BE2C (cell line): ENCODE results near the gene RNF135. TPM values are rescaled to one million over a fixed set of nuclear protein-coding genes. Genes with fewer than 3 reads are reported as not detected.
A peak's percentile ranks its signal among the peaks of the same experiment; 100 is the strongest.

Experiments used
- DNase-seq: peaks from one replicate; pipeline ENCODE4 v3.0.0-alpha.2; 2020
- H3K27me3 ChIP-seq: fragments of 250-450 bp; sonication (Bioruptor Pico); 2 replicates; pipeline ENCODE4 v1.5.1; 2020; ENCODE audit warnings: mild to moderate bottlenecking
- H3K36me3 ChIP-seq: fragments of 250-450 bp; sonication (Bioruptor Pico); 2 replicates; pipeline ENCODE4 v1.5.1; 2020; ENCODE audit warnings: mild to moderate bottlenecking
- H3K4me1 ChIP-seq: fragments of 250-450 bp; sonication (Bioruptor Pico); 2 replicates; pipeline ENCODE4 v1.5.1; 2020
- H3K4me3 ChIP-seq: 2 replicates; pipeline ENCODE4 v1.5.1; 2011; ENCODE audit warnings: low read depth, low read length
- H3K9me3 ChIP-seq: fragments of 250-450 bp; sonication (Bioruptor Pico); 2 replicates; pipeline ENCODE4 v1.5.1; 2020
- CTCF ChIP-seq: IDR thresholded peaks from 2 replicates; pipeline ENCODE4 v1.5.1; 2012; ENCODE audit warnings: mild to moderate bottlenecking, low read depth, low read length
- polyA plus RNA-seq: library from polyadenylated mRNA; unstranded; fragments of >200 nt; gene quantifications from one replicate; pipeline ENCODE4 v1.2.1, GENCODE V29; 2012; ENCODE audit warnings: low read depth, missing spikeins; ENCODE audit not compliant: insufficient read length, insufficient read depth

RNF135 gene
- polyA plus RNA-seq, result not detected

GRCh38 chr17:30970831-30971567, at the start of gene RNF135:
Gene RNF135, plus strand, starts transcription at chr17:30971039. Its CDS starts 35 bp downstream, at chr17:30971074.
- Histone ChIP-seq H3K27me3 (no peaks in the 10 kb centered on the region), H3K4me3 (peak within 1 kb of the TSS; percentile 22), H3K9me3 (no peaks in the 10 kb centered on the region), H3K36me3 (no peaks in the 10 kb centered on the region), H3K4me1 (no peaks in the 10 kb centered on the region)
- peak; percentile 27 for DNase-seq
- no peak for TF ChIP-seq CTCF

- Histone ChIP-seq H3K4me1 (no peaks in the 10 kb centered on the region), H3K36me3 (no peaks in the 10 kb centered on the region), H3K4me3 (no peak within 1 kb of the TSS), H3K27me3 (peaks cover 26% of the 10 kb centered on the region), H3K9me3 (no peaks in the 10 kb centered on the region)
- DNase-seq, result peak; percentile 8
- TF ChIP-seq CTCF, result no peak
These were observed 49.2 kb upstream of the RNF135 start, which contains the start of gene ADAP2 for GRCh38 chr17:30921544-30922196. Gene ADAP2, plus strand, starts transcription at chr17:30921945. Its CDS starts 70 bp downstream, at chr17:30922015.

GRCh38 chr17:30922235-30923030, 48.4 kb upstream of the RNF135 start:
- no peaks in the 10 kb centered on the region for H3K9me3 ChIP-seq
- H3K4me1 ChIP-seq, result no peaks in the 10 kb centered on the region
- H3K36me3 ChIP-seq, result no peaks in the 10 kb centered on the region
- TF ChIP-seq CTCF, result no peak
- no peak overlapping the region for H3K4me3 ChIP-seq
- peaks cover 26% of the 10 kb centered on the region for H3K27me3 ChIP-seq
- DNase-seq, result no peak

GRCh38 chr17:30924341-30924740, 46.5 kb upstream of the RNF135 start:
- Histone ChIP-seq H3K4me3 (no peak overlapping the region), H3K27me3 (peaks cover 26% of the 10 kb centered on the region)

GRCh38 chr17:30926516-30926915, 44.3 kb upstream of the RNF135 start:
- no peak for DNase-seq
- H3K9me3 ChIP-seq, result no peaks in the 10 kb centered on the region
- no peak overlapping the region for H3K4me3 ChIP-seq
- H3K36me3 ChIP-seq, result no peaks in the 10 kb centered on the region
- H3K27me3 ChIP-seq, result peaks cover 18% of the 10 kb centered on the region
- no peaks in the 10 kb centered on the region for H3K4me1 ChIP-seq
- no peak for TF ChIP-seq CTCF

More at GRCh38 chr17:30924341-30924740, 46.5 kb upstream of the RNF135 start:
- H3K4me1 ChIP-seq, result no peaks in the 10 kb centered on the region
- no peaks in the 10 kb centered on the region for H3K9me3 ChIP-seq
- no peak for DNase-seq
- H3K36me3 ChIP-seq, result no peaks in the 10 kb centered on the region
- no peak for TF ChIP-seq CTCF
